Measurements from ENCODE around the gene ARHGAP15. TPM values are rescaled to one million over a fixed set of nuclear protein-coding genes. Genes with fewer than 3 reads are reported as not detected.

The ARHGAP15 gene
- total RNA-seq, 1 donor from 2014 or later = not detected

DNA sequence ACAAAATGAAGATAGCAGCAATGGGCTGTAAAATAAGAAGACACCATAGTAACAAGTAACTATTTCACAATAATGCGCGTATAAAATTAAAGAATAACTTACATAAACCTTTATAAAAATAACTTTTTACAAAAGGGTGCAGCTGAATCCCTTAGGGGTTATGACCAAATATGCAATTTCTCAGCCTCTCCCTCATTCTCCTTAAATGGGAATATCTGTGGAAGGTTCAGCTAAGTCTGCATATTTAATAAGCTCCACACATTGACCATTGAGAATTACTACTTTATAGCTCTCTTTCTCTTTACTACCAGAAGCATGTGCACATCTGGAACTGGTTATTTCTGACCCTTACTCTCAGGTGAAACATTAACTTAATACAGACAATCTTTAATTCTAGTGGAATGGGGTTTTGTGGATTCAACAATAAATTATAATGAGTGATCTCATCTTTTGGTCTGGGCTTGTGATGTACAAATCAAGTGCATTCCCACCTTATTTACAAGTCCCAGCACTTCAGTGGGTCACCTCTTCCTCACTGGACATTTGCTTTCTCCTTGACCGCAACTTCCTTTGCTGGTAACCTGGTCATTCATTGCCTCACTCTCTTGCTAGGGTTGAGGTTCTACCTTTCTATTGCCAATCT, 15.7 kb downstream of the ARHGAP15 start:
- DNase-seq (ENCODE audit: low read depth, low spot score) = no peak

DNA sequence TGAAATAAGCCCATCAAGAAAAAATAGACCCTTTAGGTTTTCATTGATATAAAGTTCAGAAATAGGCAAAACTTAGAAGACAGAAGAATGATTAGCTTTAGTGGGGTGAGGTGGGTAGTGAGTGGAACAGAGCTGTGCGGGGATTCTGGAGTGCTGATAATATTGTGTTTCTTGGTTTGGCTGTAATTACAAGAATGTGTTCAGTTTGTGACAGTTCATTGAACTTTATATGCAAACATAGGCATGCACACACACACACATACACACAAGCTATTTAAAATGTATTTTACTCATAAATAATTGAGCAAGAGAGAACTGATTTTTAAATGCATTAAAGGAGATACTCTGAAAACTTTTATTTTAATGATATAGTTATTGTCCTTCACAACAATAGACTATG, 17.1 kb downstream of the ARHGAP15 start:
- no peak for DNase-seq (ENCODE audit: low read depth, low spot score)

DNA sequence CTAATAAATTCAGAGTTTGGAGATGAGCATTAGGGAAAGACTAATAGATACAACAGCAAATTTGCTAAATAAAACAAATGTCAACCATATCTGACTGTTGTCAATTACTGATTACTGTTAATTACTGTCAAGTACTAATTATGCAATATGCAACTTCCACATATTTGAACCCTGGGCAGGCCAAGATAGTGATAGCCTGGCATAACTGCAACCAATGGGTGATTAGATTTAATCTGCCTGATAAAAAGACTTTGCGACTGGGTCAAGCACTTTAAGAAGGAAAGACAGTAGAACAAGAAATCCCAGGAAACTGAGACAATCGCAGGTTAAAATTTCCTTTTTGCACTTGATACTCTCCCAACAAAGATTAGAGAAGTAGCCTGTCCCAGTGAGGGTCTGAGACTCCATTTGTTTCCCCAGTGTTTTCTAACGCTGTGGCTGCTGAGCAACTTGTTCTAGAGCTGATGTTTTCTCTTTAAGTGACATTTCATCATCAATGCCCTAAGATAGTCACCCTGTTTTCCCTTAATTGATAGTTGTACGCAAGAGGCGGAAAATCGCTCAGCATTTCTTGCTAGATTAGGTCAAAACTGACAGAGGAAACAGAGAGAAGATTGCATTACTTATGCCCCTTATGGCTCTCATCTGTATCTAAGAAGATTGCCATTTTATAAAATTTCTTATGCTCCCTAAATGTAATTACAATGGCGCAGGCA, 17.8 kb downstream of the ARHGAP15 start:
- no peak for DNase-seq (ENCODE audit: low read depth, low spot score)

DNA sequence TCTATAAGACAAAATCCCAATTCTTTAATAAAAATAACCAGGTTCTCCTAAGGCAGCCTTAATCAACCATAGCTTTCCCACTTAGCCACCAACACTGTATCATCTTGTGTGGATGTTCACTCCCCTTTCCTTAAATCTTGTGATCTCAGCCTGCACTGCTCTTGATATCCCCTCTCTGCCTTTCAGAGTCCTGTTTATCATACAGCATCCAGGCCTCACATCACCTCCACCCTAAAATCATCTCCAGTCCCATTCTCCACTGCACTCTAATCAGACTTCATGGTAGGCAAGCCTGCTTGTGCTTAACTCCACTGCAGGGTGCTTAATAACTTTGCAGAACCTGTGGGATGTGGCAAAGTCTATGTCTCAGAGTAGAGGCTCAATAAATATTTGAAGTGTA, 18.8 kb downstream of the ARHGAP15 start:
- DNase-seq (ENCODE audit: low read depth, low spot score) = no peak

DNA sequence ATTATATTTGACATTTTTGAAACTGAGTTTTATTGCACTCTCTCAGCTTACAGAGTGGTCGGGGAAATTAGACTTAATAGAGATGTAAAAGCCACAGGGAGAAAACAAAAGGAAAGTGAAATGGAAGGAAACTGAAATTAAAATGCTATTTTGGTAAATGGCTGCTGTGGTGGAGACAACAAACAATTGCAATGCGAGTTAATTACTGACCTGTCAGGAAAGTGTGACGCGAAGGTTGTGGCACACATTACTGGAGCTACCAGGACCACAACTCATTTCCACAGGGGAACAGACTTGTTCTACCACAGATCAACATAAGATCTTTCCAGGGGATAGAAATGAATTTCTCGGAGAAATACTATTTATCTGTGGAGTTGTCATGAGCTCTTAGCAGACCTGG, 19.5 kb downstream of the ARHGAP15 start:
- DNase-seq (ENCODE audit: low read depth, low spot score) = no peak

DNA sequence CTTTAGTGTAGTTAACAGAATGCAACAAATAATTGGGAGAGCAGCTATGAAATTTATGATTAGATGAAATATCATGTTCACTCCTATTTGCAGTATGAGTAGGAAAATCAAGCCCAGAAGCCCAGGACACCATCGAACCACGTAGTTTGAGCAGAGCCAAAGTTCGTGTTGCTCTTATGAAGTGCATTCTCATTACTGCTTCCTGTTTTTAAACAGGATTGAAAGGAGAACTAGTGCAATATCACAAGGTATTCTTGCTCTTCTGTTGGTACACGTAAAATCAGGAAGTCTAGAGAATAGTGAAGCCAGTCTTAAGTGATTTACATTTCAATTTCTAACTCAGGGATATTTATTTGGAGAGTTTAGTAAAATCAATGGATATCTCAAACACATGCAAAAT, 21.1 kb downstream of the ARHGAP15 start:
- no peak for DNase-seq (ENCODE audit: low read depth, low spot score)

DNA sequence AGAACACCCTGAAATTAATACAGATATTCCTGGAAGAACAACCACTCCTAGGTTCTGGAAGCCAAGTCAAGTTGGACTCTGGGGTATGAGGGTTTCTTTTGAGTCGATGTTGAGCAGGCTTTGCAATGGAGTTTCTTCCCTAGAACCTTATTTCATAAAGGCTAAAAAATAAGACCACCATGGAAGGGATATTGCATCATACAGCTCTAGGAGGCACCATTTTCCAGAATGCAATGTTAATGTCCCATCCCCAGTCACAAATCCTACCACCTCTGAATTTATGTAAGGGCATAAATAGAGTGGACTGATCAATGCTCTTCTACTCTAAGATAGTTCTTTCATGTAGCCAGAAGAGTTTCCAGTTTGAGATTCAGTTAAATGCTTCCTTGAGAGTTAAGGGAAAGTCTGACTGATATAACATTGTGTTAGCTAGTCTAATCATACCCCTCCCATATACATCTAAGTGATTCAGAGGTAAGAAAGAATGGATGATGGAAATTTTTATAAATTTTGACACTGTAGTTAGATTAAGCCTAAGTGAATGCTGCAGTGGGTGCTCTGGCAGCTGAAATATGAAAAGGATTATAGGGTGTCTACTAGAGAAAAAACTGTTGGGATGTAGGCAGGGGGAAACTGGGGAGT, 22.0 kb downstream of the ARHGAP15 start:
- DNase-seq (ENCODE audit: low read depth, low spot score) = no peak

DNA sequence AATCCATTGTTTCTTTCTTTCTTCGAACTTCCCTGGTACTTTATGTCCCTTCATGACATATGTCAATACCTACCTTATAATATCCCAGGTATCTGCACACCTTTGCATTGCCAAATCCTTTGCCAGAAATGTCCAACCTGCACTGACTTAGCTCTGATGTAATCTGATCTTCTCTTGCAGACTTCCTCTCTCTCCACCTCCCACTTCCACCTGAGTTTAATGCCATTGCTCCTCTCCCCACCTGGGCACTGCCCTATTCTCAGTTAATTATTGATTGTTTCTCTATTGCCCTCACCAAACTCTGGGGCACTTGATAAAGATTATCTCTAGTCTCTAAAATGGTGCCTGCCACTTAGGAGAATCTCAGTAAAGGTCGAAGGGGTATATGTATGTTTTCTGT, 23.0 kb downstream of the ARHGAP15 start:
- no peak for DNase-seq (ENCODE audit: low read depth, low spot score)

DNA sequence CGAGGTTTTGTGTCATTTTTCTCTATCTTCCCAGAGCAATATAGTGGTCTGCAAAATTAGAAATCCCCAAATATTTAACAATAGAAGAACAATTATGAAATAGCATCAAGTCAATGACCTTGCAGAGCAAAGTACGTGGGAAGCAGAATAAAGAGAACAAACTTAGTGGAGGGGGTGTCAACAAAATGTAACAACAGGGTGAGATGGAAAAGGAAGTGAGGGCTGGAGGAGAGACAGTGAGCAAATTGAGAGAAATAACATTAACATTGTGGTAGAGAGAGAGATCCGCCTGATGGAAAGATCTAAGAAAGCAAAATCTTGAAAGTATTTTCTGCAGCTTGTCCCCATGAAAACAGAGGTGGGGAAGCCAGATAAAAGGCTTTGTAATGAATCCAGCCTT, 23.4 kb downstream of the ARHGAP15 start:
- DNase-seq (ENCODE audit: low read depth, low spot score) = no peak

DNA sequence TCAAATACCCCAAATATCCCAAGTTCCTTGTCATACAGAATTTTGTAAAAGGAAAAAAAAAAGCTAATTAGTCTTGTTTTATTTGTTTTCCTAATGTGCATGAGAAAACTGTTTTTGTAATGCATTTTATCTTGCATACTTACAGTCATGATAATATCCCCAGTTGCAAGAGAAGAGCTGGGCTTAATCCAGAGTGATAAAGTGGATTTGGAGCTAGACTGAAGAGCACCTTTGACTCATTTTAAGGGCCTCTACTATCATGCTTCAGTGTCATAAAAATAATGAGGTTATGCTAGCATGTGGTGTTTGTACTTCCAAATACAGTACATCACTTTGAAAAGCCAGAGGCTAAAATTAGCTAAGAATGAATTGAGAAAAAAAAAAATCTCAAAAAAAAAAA, 26.4 kb downstream of the ARHGAP15 start:
- no peak for DNase-seq (ENCODE audit: low read depth, low spot score)

DNA sequence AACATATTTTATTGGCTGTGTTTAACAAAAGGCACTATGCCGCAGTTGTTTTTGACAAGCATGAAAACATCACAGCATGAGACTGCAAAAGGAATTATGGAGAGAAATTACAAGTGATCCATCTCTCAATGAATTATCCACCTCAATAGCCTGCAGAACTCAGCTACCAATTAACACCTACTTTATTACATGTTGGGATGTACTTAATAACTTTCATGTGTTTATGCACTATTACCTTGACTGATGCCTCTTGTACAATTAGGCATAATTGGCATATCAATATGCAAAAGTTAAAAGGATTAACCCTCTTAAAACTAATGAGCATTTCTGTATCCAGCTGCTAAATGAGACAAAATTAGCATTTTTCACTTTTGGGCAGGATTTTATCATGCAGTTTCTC, 27.8 kb downstream of the ARHGAP15 start:
- DNase-seq (ENCODE audit: low read depth, low spot score) = no peak

DNA sequence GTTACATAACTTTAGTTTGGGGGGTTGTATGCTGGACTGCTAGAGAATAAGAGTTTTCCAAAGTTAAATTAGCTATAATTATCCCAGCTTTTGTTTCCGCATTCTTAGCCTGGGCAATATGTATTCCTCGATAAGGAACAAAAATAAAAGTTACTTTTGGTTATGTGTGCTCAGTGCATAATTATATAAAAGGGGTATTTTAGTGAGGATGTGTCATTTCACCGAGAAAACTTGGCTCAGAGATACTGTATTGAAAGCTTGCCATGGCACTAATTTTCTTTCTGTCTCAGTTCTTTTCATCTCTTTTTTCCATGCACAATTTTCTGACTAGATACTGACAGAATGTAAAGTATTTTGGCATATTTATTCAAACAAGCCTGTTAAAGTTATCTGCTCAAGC, 28.2 kb downstream of the ARHGAP15 start:
- no peak for DNase-seq (ENCODE audit: low read depth, low spot score)

DNA sequence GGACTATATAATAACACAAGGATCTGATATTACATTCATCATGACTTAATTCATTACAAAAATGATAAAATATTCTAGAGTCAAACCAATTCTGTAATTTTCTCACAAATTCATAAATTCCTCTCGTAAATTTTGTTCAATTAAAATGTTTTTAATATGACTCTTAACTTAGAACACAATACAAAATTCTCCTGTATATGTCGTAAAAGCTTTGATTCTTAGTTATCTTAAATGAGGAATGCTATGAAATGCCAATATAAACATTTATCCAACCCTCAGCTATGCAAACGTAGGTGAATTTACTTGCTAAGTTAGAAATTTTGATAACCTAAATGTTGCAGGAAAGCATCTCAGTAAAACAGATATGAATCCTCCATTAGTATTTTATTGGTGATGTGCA, 28.9 kb downstream of the ARHGAP15 start:
- DNase-seq (ENCODE audit: low read depth, low spot score) = no peak

DNA sequence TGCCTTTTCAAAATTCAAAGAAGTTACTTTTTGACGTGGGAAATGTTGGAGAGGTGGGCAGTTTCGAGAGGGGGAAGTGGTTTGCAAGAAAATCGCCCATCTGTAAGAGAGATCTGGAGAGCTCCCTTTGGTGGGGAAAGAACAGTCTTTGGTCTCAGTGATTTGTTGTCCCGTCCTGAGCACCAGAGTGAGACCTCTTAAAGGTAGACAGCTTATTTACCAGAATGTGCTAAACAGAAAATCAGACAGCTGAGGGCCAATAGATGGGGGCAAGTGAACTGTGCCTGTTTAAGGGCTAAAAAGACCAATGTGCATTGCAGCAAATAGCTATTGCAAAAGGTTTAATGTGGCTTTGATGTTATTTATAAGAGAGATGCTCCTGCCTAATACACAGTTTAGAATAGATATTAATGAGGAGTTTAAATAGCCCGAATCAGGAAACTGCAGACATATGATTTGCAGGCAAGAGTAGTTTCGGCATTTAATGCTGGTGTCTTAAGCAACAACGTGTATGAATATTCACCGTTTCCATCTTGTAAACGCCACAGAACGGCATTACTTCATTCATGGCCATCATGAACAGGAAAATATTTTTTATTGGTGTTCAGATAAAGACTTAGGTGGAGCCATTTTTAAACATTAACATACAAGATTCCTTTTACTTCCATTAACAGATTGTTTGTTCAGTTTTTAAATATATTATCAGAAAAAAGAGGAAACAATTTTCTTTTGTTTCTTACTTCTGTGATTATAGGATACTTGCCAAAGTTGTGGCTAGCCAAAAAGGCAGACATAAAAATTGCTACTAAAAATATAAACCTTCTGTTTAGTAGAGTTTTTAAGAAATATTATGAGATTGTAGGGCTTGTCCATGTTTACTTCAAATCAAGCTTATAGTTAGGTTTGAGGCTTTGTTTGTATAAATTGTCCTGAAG, 29.6 kb downstream of the ARHGAP15 start:
- no peak for DNase-seq (ENCODE audit: low read depth, low spot score)

DNA sequence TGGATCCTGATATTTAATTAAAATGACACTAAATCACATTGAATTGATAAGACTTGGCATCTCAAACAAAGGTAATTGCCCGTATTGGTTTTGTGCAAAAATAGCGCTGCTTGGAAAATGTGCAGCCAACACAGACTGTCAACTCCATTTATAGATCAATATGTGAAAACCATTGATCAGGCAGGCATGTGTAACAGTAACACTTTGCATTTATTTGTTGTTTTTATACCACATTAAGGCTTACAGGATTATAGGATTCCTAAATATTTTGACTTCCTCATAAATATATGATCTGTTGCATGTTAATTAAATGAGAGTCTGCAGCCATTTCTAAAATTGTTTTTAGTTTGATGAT, 30.2 kb downstream of the ARHGAP15 start:
- no peak for DNase-seq (ENCODE audit: low read depth, low spot score)

DNA sequence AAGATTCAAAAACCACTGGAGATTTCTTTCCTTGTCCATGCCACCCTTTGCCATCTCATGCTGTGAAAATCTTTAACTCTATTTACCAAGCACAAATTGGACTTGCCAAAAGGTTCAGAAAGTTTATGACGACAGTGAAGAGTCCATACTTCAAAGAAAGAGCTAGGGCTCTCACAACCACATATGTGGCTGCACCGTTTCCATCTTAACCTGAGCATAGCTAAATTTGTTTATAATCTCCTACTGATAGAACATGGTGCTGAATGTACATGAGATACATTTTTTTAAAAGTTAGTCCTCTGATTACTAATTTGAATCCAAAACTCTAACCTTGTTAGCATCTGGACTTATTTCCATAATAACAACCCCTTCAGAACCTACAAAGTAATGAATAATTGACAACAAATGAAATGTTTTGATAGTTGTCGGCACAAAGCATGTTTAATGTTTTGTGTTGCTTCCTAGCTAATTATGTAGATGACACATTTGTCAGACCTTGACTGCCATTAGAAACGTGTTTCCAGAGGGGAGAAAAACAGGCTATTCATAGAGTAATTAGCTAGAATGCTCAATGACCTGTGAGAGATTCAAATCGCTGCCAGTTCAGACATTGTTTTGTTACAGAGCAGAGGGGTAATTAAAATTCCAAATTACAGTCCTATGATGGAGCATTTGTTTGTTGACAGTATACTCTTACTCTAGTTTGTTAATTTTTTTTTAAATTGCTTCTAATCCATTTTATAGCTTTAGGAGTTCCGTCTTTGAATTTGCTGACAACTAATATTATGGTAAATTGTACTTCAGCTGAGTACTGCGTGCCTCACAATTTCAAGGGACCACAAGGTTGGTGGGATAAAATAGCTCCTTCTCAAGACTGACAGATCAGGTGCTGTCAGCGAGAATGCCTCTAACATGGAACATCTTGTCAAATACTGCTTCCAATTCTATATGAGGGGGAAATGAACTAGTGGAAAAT, 31.8 kb downstream of the ARHGAP15 start:
- no peak for DNase-seq (ENCODE audit: low read depth, low spot score)

DNA sequence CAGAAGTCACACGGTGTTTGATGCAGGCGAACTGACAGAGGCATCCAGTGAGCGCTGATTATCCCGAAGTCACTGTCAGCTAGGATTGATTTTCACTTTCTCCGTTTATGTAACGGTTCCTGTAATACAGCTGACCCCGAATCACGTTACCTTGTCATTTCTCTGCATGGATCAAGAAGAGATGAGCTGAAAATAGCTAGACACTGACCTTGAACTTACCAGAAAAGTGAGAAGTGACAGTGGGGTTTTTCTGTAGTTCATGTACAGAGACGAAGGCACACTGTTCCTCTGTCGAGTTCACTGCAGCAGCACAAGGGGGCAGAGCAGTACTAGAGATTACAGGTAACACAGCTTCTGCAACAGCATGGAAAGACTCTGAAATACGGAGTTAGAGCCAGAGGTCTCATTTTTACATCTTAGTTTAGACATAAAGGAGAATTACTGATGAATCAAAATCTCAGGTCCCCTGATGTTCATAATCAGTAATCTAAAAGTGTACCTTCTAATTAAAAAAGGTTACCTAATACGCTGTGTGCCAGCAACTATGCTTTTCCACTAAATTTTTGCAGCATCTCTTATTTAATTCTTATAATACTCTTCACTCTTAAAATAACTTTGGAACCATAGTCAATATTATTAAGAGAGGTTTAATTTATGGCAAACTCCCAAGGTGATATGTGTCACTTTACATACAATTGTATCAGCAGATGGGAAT, 33.1 kb downstream of the ARHGAP15 start:
- DNase-seq (ENCODE audit: low read depth, low spot score) = no peak

DNA sequence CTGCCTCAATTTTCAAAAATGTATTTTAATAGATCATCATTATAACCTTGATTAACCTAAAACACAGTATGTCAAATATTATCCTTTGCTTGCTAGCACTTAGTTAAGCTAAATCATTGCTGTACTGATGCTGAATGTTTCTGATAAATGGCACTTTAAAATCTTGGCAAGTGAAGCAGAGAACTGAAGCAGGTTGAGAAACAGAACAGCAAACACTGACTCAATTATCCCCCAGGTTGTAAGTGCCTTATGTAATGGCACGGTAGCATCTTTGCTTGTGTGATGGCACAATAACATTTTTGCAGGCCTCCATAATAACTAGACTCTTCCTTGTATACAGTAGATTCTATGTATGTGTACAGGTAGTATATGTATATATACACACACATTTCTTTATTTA, 33.8 kb downstream of the ARHGAP15 start:
- DNase-seq (ENCODE audit: low read depth, low spot score) = no peak

DNA sequence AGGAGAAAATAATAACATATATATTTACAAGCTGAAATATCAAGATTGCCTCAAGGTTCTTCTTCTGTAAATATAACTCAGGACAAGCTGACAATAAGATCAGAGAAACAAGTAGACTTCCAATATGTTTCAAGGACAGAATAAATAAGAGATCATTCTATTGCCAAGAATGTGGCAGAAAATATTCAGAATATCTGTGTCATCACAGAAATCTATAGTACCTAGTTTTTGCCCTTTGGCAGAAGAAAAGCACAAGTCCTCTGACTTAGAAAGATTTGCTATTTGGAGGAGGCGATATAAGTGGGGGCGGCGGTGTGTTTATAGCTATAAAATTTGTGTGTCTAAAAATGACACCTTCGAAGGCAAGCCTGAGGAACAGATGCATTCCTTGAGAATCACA, 34.3 kb downstream of the ARHGAP15 start:
- no peak for DNase-seq (ENCODE audit: low read depth, low spot score)

DNA sequence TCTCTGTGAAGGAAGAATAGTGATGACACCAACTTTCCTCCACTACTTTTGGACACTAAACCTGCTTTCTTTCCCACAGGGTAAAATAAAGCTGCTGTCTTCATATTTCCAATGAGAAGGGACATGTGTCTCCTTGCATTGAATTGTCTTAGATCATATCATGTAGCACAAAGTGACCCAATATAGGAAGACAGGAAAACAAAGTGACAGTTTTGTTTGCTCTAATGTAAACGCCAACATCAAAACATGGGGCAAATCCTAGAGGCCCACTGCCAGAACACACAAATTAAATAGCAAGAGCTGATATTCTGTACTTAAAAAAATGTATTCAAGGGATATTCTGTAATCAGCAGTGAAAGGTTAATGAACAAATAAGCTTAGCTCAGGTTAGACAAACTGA, 36.1 kb downstream of the ARHGAP15 start:
- DNase-seq (ENCODE audit: low read depth, low spot score) = no peak
